HG03571 (cell line): ENCODE results near the gene PTPRT.

Experiments used
- ATAC-seq: cut with Tn5 transposase; IDR thresholded peaks from one replicate; pipeline ENCODE4 v1.9.1; 2021; ENCODE audit not compliant: unreplicated experiment

Gene PTPRT

DNA sequence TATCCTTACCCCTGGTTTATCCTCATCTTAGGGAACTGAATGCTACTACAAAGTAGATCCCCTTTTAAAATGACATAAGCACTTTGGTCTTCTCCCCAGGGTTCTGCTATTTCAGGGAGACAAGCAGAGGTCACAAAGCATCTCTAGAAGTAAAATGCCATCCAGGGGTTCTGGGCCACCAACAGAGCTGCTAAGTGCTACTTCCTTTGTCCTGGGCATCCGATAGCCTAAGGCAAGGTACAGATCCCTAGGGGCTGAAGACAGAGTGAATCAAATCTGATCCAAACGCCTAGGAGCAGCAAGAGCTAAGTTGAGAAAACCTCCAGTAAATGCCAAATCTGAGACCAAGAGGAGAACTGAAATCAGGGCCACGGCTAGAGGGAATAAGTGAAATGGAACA lies 161.2 kb downstream of the PTPRT start:
- no peak for ATAC-seq

- ATAC-seq: no peak
Observed at GRCh38 chr20:43023836-43024235, 165.9 kb downstream of the PTPRT start.

DNA sequence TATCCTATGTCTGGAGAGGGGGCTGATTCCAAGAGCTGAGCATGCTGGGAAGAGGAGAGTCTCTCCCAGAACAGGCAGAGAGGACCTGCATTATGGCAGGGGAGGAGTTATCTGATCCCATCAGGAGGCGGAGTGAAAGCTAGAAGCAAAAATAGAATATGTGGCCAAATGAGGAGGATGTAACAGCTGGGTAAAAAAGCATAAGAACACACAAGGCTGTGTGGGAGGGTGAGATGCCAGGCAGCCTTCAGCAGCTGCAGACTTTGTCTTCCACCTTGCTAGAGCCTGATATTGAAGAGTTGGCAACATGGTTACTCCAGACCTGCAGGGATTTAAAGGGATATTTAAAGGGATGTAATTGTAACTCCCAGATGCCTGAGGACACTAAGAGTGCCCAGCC lies 167.1 kb downstream of the PTPRT start:
- no peak for ATAC-seq

DNA sequence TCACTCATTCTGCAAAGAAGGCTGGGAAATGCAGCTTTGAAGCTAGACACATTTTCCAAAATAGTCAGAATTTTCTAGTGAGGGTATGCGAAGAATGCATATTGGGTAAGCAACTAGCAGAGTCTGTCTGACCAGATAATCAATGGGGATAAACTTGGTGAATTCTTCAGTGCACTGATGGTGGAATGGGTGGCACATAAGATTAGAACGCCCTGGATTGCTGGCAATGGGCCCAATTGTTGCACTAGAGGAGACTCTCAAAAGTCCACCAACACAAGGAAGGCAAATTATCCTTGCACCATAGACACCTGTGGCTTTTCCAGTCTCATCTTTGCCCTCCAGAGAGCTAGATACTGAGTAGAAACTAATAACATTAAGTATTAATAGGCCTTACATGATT lies 167.6 kb downstream of the PTPRT start:
- ATAC-seq: no peak

DNA sequence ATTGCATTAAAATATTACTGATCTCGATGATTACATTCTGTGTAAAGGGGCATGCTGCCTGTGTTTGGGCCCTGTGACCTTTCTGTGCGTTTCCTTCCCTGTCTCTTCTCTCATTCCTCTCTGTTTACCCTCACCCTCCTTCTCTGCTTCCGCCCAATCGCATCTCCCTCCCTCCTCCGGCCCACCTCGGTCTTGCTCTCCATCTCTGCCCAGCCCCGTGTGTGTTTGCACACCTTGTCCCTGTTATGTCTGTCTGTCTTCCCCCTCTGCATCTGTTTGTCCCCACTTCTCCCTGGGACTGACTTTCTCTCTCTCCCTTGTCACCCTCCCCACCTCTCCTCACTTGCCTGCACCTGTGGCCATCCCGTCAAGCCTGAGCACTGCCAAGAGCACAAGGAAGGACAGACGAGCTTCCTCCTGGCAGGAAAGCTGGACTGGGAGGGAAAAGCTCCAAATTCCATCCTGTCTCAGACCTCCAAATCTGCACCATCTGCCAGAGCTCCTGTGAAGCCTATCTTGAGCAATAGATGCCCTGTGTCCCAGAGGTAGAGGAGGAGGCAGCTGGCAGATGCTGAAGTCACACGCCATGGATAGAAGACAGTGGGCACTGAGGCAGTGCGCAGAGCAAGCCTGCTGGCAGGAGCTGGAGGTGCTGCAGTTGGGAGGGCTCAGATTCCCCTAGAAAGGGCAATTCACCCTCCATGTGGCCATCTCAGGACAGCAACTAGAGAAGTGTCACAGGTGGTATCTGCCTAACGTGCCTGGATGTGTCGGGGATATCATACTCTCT lies 172.3 kb downstream of the PTPRT start:
- ATAC-seq: no peak

DNA sequence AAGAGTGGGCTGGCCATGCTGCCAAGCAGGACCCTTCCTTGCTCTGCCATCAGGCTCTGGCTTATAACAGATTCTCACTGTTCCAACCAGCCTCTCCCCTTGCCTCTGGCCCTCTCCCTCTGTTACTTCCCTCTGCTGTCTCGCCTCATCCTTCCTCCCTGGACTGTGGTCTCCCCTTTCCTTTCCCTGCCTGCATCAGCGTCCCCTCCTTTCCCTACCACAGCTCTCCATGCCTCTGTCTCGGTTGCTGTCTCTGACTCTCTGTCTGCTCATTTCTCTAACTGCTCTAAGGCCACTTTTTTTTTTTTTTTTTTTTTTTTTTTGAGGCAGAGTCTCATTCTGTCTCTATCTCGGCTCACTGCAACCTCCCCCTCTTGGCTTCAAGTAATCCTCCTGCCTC lies 173.4 kb downstream of the PTPRT start:
- ATAC-seq: no peak

DNA sequence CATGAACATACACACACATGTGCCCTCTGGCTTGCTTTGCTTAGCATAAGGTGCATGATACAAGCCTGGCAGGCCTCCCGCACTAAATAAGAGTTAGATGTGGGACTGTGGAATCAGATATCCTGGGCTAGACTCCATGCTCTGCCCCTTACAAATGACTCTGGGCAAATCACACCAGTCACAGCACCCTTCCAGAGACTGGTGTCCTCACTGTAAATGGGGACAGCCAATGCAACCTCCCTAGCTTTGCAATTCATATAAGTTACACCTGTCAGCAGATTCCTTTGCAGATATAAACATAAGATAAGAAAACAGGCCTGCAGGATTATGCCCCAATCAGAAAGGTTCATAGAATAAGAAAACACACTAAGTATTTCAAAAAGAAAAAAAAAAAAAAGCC lies 174.1 kb downstream of the PTPRT start:
- ATAC-seq: no peak

GRCh38 chr20:43014206-43014605 lies 175.5 kb downstream of the PTPRT start:
- no peak for ATAC-seq

DNA sequence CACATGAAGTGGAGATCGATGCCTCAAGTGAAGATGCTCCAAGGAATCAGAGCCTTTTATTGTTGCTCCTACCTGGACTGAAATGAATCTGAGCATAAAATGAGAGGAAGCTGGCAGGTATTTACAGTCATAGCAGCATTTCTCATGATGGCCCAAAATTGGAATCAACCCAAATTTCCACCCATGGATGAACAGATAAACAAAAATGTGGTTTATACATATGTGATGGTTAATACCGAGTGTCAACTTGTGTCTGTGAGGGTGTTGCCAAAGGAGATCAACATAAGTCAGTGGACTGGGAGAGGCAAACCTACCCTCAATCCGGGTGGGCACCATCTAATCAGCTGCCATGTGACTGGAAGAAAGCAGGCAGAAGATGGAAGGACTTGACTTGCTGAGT lies 178.2 kb downstream of the PTPRT start:
- no peak for ATAC-seq

DNA sequence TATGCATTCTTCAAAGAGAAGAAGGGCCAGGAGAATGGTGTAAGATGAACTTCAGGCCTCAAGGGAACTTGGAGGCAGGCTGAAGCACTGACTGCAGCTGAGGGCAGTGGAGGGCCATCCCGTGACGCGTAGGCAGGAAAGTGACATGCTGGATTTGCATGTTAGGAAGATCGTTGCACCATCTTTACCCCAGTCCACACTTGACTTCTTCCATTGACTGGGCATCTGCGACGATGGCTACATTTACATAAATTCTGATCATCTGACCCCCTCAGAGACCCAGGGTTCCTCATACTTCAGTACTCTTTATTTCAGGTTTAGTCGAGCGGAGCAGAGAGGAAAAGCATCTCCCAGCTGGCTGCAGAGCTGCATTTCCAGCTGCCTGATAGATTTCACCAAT lies 180.2 kb downstream of the PTPRT start:
- no peak for ATAC-seq

- no peak for ATAC-seq
Observed at GRCh38 chr20:43007525-43007924, 182.2 kb downstream of the PTPRT start.

- no peak for ATAC-seq
Observed at GRCh38 chr20:43006651-43007375, 182.9 kb downstream of the PTPRT start.

DNA sequence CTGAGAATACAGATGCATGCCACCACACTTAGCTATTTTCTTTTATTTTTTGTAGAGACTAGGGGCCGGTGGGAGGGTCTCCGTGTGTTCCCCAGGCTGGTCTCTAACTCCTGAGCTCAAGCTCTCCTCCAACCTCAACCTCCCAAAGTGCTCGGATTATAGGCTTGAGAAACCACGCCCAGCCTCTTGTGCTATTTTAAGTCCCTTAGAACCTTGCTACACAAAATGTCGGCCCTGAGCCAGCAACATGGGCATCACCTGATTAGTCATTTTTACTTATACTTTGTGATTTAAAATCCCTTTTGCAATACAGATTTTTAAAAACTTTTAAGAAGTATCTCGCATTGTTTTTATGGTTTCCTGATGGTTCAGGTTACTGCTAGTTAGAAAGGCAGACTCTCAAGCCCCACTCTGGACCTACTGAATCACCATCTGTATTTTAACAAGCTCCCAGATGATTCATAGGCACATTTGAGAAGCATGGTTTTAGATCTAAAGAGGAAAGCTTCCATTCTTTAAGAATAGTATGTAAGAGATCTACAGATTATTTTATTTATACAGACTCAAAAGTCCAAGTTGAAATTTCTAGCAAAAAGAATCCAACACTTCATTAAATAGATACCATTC lies 186.3 kb downstream of the PTPRT start:
- ATAC-seq: no peak

- no peak for ATAC-seq
Observed at GRCh38 chr20:42996141-42996540, 193.6 kb downstream of the PTPRT start.

DNA sequence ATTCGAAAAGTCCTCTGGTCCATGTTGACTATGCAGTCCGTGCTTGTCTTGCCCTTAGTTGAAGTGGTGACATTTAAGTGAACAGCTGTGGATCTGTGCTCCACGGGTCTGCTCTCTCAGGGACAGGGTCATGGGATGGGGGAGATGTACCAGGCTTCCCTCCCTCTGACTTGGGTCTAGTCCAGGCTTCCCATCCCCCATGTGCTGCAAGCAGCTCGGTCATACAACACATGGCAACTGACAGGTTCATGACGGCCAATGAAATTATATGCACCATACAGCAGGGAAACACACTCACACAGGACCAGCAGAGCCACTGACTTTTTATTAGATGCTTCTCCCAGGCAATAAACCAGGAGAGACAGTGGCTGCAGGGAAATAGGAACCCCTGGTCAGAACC lies 201.4 kb downstream of the PTPRT start:
- ATAC-seq: no peak

GRCh38 chr20:42987376-42988114 lies 202.2 kb downstream of the PTPRT start:
- no peak for ATAC-seq

DNA sequence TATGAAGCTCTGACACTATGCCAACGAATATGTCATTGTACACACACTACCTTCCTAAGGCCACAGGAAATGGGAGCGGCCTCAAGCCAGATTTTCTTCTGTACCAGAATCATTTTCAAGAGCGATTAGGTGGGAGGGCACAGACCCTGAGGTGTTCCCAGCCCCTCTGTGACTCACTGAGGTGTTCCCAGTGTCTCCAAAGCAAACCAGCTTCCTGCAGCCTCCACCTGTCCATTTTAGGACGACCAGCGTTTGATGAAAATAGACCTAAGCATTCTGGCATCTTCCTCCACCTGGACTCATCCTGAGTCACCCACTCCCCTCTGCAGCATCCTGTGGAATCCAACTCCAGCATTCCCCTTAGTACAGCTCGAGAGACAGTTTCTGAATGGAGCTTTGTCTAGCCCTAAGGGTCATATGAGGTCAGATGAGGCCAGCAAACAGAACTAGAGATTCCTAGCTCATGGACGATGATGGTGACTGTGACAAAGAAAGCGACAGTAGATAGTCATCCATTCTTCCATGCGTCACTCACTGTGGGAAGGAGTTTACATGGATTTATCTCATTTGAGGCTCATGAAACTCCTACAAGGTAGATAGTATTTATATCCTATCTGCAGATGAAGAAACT lies 203.4 kb downstream of the PTPRT start:
- ATAC-seq: no peak

DNA sequence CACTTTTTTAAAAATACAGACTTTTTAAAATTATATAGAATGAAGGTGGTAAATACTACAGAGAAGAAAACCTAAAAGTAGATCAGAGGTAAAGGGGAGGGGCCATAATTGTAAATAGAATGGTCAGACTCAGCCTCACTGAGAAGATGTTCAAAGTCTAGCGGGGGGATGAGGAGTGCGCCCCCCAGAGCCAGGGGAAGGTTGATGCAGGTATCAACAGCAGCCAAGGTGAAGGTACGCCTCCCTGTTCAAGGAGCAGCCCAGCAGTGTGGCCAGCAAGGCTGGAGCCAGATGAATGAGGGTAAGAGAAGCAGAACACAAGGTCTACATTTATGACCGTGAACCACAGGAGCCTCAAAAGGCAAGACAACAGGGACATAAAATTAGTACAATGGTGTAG lies 204.1 kb downstream of the PTPRT start:
- ATAC-seq: no peak

GRCh38 chr20:42982218-42982617 lies 207.5 kb downstream of the PTPRT start:
- ATAC-seq: no peak

DNA sequence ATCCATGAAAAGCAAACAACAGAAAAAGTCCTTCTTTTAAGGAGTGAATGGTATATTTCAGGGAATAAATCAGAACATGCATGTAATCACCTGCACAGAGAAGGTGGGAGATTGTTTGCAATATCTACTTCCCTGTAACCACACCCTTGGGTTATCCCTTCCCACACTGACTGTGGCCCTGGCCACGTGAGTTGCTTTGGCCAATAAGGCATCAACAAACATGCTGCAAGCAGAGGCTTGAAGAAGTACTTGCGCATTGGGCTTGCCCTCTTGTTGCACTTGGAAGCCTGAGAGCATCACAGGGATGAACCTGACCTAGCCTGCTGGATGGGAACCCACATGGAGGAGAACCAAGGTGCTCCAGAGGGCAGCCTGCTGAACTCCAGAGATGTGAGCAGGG lies 208.5 kb downstream of the PTPRT start:
- no peak for ATAC-seq

GRCh38 chr20:42979720-42980119 lies 210.0 kb downstream of the PTPRT start:
- ATAC-seq: no peak
